Liver (tissue), 9 donors: Measurements from ENCODE around the gene SYT8. TPM values are rescaled to one million over a fixed set of nuclear protein-coding genes. Genes with fewer than 3 reads are reported as not detected.

Experiments used
- DNase-seq: peaks from one replicate; pipeline ENCODE4 v3.0.0-alpha.2; 2017; ENCODE audit warnings: low spot score
- H3K27ac ChIP-seq, 2 donors: one replicate each; pipeline ENCODE4 v1.7.0; 2013; ENCODE audit warnings: inconsistent platforms in 2 of 2, low read length in 2 of 2, control low read depth in 1 of 2, low read depth in 1 of 2, mild to moderate bottlenecking in 1 of 2
- H3K27me3 ChIP-seq, 4 donors: one replicate each; pipeline versions ENCODE4 v1.6.1 to v1.7.0; 2013; ENCODE audit warnings: low read length in 3 of 4, inconsistent platforms in 1 of 4, mild to moderate bottlenecking in 1 of 4, moderate library complexity in 1 of 4; ENCODE audit not compliant: control insufficient read depth in 4 of 4, insufficient read depth in 4 of 4
- H3K36me3 ChIP-seq, 4 donors: one replicate each; pipeline versions ENCODE4 v1.6.1 to v1.7.0; 2013; ENCODE audit warnings: low read length in 3 of 4, mild to moderate bottlenecking in 3 of 4, low read depth in 1 of 4, moderate library complexity in 1 of 4; ENCODE audit not compliant: control insufficient read depth in 4 of 4, insufficient read depth in 3 of 4
- H3K4me1 ChIP-seq, 4 donors: one replicate each; pipeline versions ENCODE4 v1.6.1 to v1.7.0; 2013; ENCODE audit warnings: low read length in 3 of 4, mild to moderate bottlenecking in 3 of 4, moderate library complexity in 1 of 4; ENCODE audit not compliant: control insufficient read depth in 4 of 4, insufficient read depth in 4 of 4
- H3K4me3 ChIP-seq, 3 donors: one replicate each; pipeline versions ENCODE4 v1.6.1 to v1.7.0; 2013; ENCODE audit warnings: low read length in 3 of 3, control low read depth in 1 of 3, low read depth in 1 of 3, mild to moderate bottlenecking in 1 of 3
- H3K9ac ChIP-seq, 2 donors: one replicate each; pipeline ENCODE4 v1.7.0; 2013; ENCODE audit warnings: low read length in 2 of 2, mild to moderate bottlenecking in 2 of 2, moderate library complexity in 2 of 2, control low read depth in 1 of 2, low read depth in 1 of 2
- H3K9me3 ChIP-seq, 4 donors: one replicate each; pipeline versions ENCODE4 v1.6.1 to v1.7.0; 2013; ENCODE audit warnings: low read length in 3 of 4; ENCODE audit not compliant: control insufficient read depth in 4 of 4
- EGR1 ChIP-seq, 2 donors: IDR thresholded peaks; 2 replicates each; pipeline ENCODE4 v1.6.1; 2016 to 2018; ENCODE audit warnings: antibody characterized with exemption in 2 of 2, low read depth in 2 of 2
- FOXA1 ChIP-seq: IDR thresholded peaks from 2 replicates; pipeline ENCODE4 v1.6.1; 2016; ENCODE audit warnings: antibody characterized with exemption
- FOXA2 ChIP-seq: IDR thresholded peaks from 2 replicates; pipeline ENCODE4 v1.6.1; 2016; ENCODE audit warnings: antibody characterized with exemption
- GABPA ChIP-seq, 2 donors: IDR thresholded peaks in 1 of 2; conservative IDR thresholded peaks in 1 of 2; 2 replicates each; pipeline ENCODE4 v1.6.1; 2016; ENCODE audit warnings: antibody characterized with exemption in 2 of 2, mild to moderate bottlenecking in 1 of 2, moderate library complexity in 1 of 2
- HNF4A ChIP-seq, 2 donors: conservative IDR thresholded peaks; 2 replicates each; pipeline ENCODE4 v1.6.1; 2016; ENCODE audit warnings: antibody characterized with exemption in 2 of 2, mild to moderate bottlenecking in 2 of 2
- HNF4G ChIP-seq: IDR thresholded peaks from 2 replicates; pipeline ENCODE4 v1.6.1; 2016; ENCODE audit warnings: antibody characterized with exemption
- MAX ChIP-seq: IDR thresholded peaks from 2 replicates; pipeline ENCODE4 v1.6.1; 2016; ENCODE audit warnings: antibody characterized with exemption
- RAD21 ChIP-seq, 2 donors: IDR thresholded peaks; 2 replicates each; pipeline ENCODE4 v1.6.1; 2016; ENCODE audit warnings: antibody characterized with exemption in 2 of 2, mild to moderate bottlenecking in 2 of 2
- RXRA ChIP-seq, 2 donors: IDR thresholded peaks; 2 replicates each; pipeline ENCODE4 v1.6.1; 2017 to 2018; ENCODE audit warnings: antibody characterized with exemption in 2 of 2, mild to moderate bottlenecking in 1 of 2
- TAF1 ChIP-seq: conservative IDR thresholded peaks from 2 replicates; pipeline ENCODE4 v1.6.1; 2016; ENCODE audit warnings: antibody characterized with exemption, mild to moderate bottlenecking
- YY1 ChIP-seq: IDR thresholded peaks from 2 replicates; pipeline ENCODE4 v1.6.1; 2016; ENCODE audit warnings: antibody characterized with exemption, mild to moderate bottlenecking
- ZBTB33 ChIP-seq: IDR thresholded peaks from 2 replicates; pipeline ENCODE4 v1.6.1; 2016; ENCODE audit warnings: antibody characterized with exemption
- WGBS: extraction: QIAGEN DNeasy Blood & Tissue Kit; methylation state at CpG from one replicate; pipeline ENCODE4 v1.1.7; 2013; 5-methylcytosine and 5-hydroxymethylcytosine counted together
- polyA plus RNA-seq, 2 donors: library from polyadenylated mRNA; stranded (reverse) in 1 of 2; unstranded in 1 of 2; fragments of 200-250 nt in 1 of 2; fragments of >200 nt in 1 of 2; fragmentation: Nextera tagmentation in 1 of 2; extraction: Ambion mirVana in 1 of 2; gene quantifications; one replicate each; pipeline versions ENCODE4 v1.2.1 to v1.2.3, GENCODE V29; 2013 to 2015
- total RNA-seq, 2 donors: library from RNA; depleted of rRNA; stranded (reverse); fragments of >200 nt; gene quantifications; one replicate each; pipeline ENCODE4 v1.2.3, GENCODE V29; 2014
- TF ChIP-seq, protein P1 (sequence below): IDR thresholded peaks from 2 replicates; pipeline ENCODE4 v1.6.1; 2016; ENCODE audit warnings: antibody characterized with exemption, mild to moderate bottlenecking
- TF ChIP-seq, protein P2 (sequence below): IDR thresholded peaks from 2 replicates; pipeline ENCODE4 v1.6.1; 2016; ENCODE audit warnings: antibody characterized with exemption
- TF ChIP-seq, protein P3 (sequence below): fragments of 150-350 bp; IDR thresholded peaks from 2 replicates; pipeline ENCODE4 v1.5.1; 2017; ENCODE audit warnings: improper control_type of control experiment, low read depth, low read length; ENCODE audit not compliant: missing input control
- donor health status: healthy.
- donor health status: healthy.
- donor health status: healthy.
- donor health status: healthy.
- donor health status: healthy.

The SYT8 gene
- total and polyA plus RNA-seq, 4 donors = 0.17 to 0.99 (median 0.35) TPM

- Histone ChIP-seq H3K27me3 (no peaks in the 10 kb centered on the region), H3K4me3 (no peak overlapping the region), H3K27ac (no peak overlapping the region), H3K9me3 (peaks cover 5 to 9% (median 6%) of the 10 kb centered on the region in 4 donors), H3K4me1 (peaks cover 0 to 10% (median under 1%) of the 10 kb centered on the region in 4 donors), H3K9ac (no peak overlapping the region), H3K36me3 (no peaks in the 10 kb centered on the region)
- TF ChIP-seq MAX (no peak), YY1 (no peak), HNF4G (no peak), FOXA1 (no peak), FOXA2 (no peak), TAF1 (no peak), RXRA (IDR thresholded peaks at IDR 0.05) (no peak), EGR1 (IDR thresholded peaks at IDR 0.05; ENCODE audit: low read depth in 2 of 2) (no peak), RAD21 (IDR thresholded peaks at IDR 0.05) (no peak), ZBTB33 (no peak), HNF4A (conservative IDR thresholded peaks at IDR 0.05) (no peak), GABPA (IDR thresholded peaks at IDR 0.05 in 1 of 2, conservative IDR thresholded peaks at IDR 0.05 in 1 of 2) (no peak)
- TF ChIP-seq, protein P1, sequence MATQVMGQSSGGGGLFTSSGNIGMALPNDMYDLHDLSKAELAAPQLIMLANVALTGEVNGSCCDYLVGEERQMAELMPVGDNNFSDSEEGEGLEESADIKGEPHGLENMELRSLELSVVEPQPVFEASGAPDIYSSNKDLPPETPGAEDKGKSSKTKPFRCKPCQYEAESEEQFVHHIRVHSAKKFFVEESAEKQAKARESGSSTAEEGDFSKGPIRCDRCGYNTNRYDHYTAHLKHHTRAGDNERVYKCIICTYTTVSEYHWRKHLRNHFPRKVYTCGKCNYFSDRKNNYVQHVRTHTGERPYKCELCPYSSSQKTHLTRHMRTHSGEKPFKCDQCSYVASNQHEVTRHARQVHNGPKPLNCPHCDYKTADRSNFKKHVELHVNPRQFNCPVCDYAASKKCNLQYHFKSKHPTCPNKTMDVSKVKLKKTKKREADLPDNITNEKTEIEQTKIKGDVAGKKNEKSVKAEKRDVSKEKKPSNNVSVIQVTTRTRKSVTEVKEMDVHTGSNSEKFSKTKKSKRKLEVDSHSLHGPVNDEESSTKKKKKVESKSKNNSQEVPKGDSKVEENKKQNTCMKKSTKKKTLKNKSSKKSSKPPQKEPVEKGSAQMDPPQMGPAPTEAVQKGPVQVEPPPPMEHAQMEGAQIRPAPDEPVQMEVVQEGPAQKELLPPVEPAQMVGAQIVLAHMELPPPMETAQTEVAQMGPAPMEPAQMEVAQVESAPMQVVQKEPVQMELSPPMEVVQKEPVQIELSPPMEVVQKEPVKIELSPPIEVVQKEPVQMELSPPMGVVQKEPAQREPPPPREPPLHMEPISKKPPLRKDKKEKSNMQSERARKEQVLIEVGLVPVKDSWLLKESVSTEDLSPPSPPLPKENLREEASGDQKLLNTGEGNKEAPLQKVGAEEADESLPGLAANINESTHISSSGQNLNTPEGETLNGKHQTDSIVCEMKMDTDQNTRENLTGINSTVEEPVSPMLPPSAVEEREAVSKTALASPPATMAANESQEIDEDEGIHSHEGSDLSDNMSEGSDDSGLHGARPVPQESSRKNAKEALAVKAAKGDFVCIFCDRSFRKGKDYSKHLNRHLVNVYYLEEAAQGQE = no peak
- TF ChIP-seq, protein P2, sequence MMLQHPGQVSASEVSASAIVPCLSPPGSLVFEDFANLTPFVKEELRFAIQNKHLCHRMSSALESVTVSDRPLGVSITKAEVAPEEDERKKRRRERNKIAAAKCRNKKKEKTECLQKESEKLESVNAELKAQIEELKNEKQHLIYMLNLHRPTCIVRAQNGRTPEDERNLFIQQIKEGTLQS = no peak
- TF ChIP-seq, protein P3, sequence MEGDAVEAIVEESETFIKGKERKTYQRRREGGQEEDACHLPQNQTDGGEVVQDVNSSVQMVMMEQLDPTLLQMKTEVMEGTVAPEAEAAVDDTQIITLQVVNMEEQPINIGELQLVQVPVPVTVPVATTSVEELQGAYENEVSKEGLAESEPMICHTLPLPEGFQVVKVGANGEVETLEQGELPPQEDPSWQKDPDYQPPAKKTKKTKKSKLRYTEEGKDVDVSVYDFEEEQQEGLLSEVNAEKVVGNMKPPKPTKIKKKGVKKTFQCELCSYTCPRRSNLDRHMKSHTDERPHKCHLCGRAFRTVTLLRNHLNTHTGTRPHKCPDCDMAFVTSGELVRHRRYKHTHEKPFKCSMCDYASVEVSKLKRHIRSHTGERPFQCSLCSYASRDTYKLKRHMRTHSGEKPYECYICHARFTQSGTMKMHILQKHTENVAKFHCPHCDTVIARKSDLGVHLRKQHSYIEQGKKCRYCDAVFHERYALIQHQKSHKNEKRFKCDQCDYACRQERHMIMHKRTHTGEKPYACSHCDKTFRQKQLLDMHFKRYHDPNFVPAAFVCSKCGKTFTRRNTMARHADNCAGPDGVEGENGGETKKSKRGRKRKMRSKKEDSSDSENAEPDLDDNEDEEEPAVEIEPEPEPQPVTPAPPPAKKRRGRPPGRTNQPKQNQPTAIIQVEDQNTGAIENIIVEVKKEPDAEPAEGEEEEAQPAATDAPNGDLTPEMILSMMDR = no peak
- DNase-seq = no peak
- 89% methylated on average over 14 of the region's 14 CpGs for WGBS
Measured at GRCh38 chr11:1820463-1821325, 14.1 kb upstream of the SYT8 start.
